Stomach (tissue), 4 donors: ENCODE measurements around the gene RBM10.

Experiments
- CTCF ChIP-seq, 7 experiments: fragments of 450-650 bp in 4 of 7; fragments of 200-600 bp in 3 of 7; sonication (generic) in 3 of 7; IDR thresholded peaks; one replicate each; pipeline ENCODE4 v1.5.1; 2016 to 2019; ENCODE audit warnings: antibody characterized with exemption in 7 of 7, control low read depth in 2 of 7, mild to moderate bottlenecking in 1 of 7
- POLR2A ChIP-seq, 4 donors: fragments of 450-650 bp; IDR thresholded peaks; one replicate each; pipeline ENCODE4 v1.6.1; 2016; ENCODE audit warnings: antibody characterized with exemption in 4 of 4, control low read depth in 2 of 4, mild to moderate bottlenecking in 1 of 4, moderate library complexity in 1 of 4

GRCh38 chrX:47215291-47215900 lies 70.4 kb downstream of the RBM10 start:
- TF ChIP-seq POLR2A (IDR thresholded peaks at IDR 0.05) (no peak), CTCF (IDR thresholded peaks at IDR 0.05) (no peak)
